Stomach smooth muscle (tissue), 2 donors: Measurements from ENCODE around the gene ZNF446.

Experiments
- H3K27ac ChIP-seq: one replicate; pipeline ENCODE4 v1.7.0; 2013; ENCODE audit warnings: mild to moderate bottlenecking, low read length, inconsistent platforms
- H3K27me3 ChIP-seq, 2 donors: one replicate each; pipeline ENCODE4 v1.7.0; 2013; ENCODE audit warnings: low read length in 2 of 2; ENCODE audit not compliant: insufficient read depth in 2 of 2, control insufficient read depth in 1 of 2
- H3K36me3 ChIP-seq, 2 donors: one replicate each; pipeline ENCODE4 v1.7.0; 2013; ENCODE audit warnings: low read length in 2 of 2; ENCODE audit not compliant: control insufficient read depth in 2 of 2, insufficient read depth in 2 of 2
- H3K4me1 ChIP-seq: one replicate; pipeline ENCODE4 v1.7.0; 2013; ENCODE audit warnings: low read length; ENCODE audit not compliant: control insufficient read depth, insufficient read depth
- H3K4me3 ChIP-seq, 2 donors: one replicate each; pipeline ENCODE4 v1.7.0; 2013; ENCODE audit warnings: low read length in 2 of 2
- H3K9ac ChIP-seq, 2 donors: one replicate each; pipeline ENCODE4 v1.7.0; 2013; ENCODE audit warnings: low read length in 2 of 2, mild to moderate bottlenecking in 1 of 2
- H3K9me3 ChIP-seq, 2 donors: one replicate each; pipeline ENCODE4 v1.7.0; 2013; ENCODE audit warnings: low read length in 2 of 2; ENCODE audit not compliant: control insufficient read depth in 2 of 2
- donor health status: healthy.
- donor health status: Pancreatic carcinoma.

Gene ZNF446

DNA sequence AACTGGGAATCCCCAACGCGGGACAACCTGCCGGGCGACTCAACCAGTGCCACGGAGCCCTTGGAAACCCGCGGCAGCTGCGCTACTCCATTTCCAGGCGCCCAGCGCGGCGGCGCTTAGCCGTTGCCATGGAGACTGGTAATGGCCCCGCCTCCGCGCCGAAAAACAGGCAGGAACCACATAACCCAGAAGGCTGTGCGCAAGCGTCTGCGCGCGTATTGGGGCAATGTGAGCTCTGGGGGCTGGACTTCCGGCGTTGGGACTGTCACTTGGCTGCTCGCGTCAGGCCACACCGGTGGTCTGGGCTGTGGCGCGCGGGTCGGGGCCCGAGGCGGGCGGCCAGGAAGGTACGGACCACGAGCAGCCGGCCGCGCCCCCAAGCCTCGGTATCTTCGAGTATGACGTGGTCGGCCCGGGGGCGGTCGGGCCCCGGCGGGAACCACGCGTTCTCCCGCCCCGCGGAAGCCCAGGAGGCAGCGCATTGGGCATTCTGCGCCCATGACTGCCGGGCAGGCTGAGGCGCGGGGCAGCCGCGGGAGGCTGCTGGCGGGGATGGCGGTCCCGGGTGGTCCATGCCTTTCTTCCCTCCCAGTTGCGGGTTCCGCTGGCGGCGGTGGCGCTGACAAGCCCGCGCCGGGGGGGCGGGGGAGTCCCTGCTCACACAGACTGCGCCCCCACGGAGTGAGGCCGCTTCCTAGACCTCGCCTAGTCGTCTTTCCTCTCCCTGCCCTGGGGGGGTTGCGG is 24.6 kb upstream of the ZNF446 start, which contains the start of gene ZNF324B:
TSS of gene ZNF324B (plus strand) at position 265 of the 744 bp plus-strand sequence. CDS start 2,080 bp downstream, outside the sequence.
- peaks cover 3 to 12% of the 10 kb centered on the region in 2 donors for H3K36me3 ChIP-seq
- peaks cover 6% of the 10 kb centered on the region for H3K4me1 ChIP-seq
- peak within 1 kb of the TSS; percentile 64 to 77 for H3K9ac ChIP-seq
- no peaks in the 10 kb centered on the region for H3K27me3 ChIP-seq
- peak within 1 kb of the TSS; percentile 66 to 87 for H3K4me3 ChIP-seq
- H3K9me3 ChIP-seq = no peaks in the 10 kb centered on the region
- H3K27ac ChIP-seq = no peak within 1 kb of the TSS

DNA sequence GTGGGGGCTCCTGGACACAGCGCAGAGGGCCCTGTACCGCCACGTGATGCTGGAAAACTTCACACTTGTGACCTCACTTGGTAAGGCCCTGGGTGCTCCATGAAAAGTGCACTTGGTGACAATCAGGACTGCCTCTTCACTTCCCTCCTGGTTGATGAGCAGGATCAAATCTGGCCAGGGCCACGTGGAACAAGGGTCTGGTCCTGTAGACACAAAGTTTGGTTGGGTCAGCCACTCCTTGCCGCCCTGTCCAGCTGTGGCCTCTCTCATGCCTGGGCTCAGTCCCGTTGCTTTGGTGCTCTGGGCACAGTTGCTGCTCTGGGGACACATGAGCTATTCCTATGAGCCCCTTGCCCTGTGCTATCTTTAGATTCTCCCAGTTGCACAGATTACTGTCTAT is 22.4 kb upstream of the ZNF446 start:
- H3K27ac ChIP-seq = no peak overlapping the region
- H3K27me3 ChIP-seq = no peaks in the 10 kb centered on the region
- peaks cover 6% of the 10 kb centered on the region for H3K4me1 ChIP-seq
- no peaks in the 10 kb centered on the region for H3K9me3 ChIP-seq
- H3K36me3 ChIP-seq = peaks cover 4 to 19% of the 10 kb centered on the region in 2 donors
- H3K9ac ChIP-seq = no peak overlapping the region
- no peak overlapping the region for H3K4me3 ChIP-seq

DNA sequence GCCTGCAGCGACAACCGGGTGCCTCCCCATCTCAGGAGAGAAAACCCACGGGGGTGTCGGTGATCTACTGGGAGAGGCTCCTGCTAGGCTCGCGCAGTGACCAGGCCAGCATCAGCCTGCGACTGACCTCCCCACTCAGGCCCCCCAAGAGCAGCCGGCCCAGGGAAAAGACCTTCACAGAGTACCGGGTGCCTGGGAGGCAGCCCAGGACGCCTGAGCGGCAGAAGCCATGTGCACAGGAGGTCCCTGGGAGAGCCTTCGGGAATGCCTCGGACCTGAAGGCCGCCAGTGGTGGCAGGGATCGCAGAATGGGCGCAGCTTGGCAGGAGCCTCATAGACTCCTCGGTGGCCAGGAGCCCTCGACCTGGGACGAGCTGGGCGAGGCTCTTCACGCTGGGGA is 20.8 kb upstream of the ZNF446 start:
- H3K27me3 ChIP-seq = no peaks in the 10 kb centered on the region
- no peak overlapping the region for H3K9ac ChIP-seq
- H3K4me3 ChIP-seq = no peak overlapping the region
- H3K27ac ChIP-seq = no peak overlapping the region
- no peaks in the 10 kb centered on the region for H3K9me3 ChIP-seq
- H3K4me1 ChIP-seq = peaks cover 6% of the 10 kb centered on the region
- peaks cover 4 to 19% of the 10 kb centered on the region in 2 donors for H3K36me3 ChIP-seq

DNA sequence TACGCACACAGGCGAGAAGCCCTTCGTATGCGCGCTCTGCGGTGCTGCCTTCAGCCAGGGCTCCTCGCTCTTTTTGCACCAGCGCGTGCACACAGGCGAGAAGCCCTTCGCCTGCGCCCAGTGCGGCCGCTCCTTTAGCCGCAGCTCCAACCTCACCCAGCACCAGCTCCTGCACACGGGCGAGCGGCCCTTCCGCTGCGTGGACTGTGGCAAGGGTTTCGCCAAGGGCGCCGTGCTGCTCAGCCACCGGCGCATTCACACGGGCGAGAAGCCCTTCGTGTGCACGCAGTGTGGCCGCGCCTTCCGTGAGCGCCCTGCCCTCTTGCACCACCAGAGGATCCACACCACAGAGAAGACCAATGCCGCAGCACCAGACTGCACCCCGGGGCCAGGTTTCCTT is 20.0 kb upstream of the ZNF446 start:
- Histone ChIP-seq H3K36me3 (peaks cover 4 to 19% of the 10 kb centered on the region in 2 donors), H3K4me1 (peaks cover 2% of the 10 kb centered on the region), H3K9ac (no peak overlapping the region), H3K27me3 (no peaks in the 10 kb centered on the region), H3K27ac (no peak overlapping the region), H3K9me3 (no peaks in the 10 kb centered on the region), H3K4me3 (no peak overlapping the region)

DNA sequence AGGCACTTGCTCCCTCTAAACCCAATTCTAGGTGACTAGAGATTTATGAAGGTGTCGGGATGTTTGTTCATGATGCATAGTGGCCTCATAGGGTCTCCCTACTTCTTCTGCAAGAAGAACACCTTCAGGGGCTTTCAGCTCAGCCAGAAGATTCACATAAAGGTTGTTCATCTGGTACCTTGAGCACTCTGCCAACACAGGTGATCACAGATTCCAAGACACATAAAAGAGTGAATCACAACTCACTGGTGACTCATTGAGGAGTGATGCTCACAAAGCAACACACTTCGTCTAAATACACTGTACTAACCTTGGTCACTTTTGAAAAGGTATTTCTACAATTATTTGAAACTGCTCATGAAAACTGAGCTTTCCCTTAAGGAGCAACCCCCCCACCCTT is 16.1 kb upstream of the ZNF446 start:
- H3K27ac ChIP-seq = no peak overlapping the region

DNA sequence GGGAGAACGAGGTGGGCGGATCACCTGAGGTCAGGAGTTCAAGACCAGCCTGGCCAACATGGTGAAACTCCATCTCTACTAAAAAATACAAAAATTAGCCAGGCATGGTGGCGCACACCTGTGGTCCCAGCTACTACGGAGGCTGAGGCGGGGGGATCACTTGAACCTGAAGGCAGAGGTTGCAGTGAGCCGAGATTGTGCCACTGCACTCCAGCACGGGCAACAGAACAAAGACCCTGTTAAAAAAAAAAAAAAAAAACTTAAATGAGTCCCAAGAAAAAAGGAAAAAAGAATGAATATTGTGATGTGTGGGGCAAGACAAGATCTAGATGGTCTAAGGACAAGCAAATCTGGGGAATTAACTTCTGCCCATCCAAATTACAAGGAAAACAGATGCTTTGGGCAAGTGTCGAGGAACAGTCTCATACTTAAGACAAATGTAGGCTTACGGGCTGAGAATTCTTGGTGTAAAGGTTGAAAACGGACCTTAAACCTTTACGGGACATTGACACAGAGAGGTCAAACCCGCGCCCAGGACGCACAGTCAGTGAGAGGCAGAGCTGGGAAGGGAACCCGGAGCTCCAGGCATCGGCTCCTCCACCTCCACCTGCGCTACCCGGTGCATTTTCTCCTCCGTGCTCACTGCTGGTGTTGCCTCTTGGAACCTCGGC is 9.9 kb upstream of the ZNF446 start:
- Histone ChIP-seq H3K9me3 (no peaks in the 10 kb centered on the region), H3K27me3 (no peaks in the 10 kb centered on the region), H3K36me3 (peaks cover 9 to 11% of the 10 kb centered on the region in 2 donors), H3K4me3 (peak overlapping the region; percentile 86 to 88), H3K27ac (peak overlapping the region; percentile 41), H3K9ac (peak overlapping the region; percentile 51 to 60), H3K4me1 (peaks cover 12% of the 10 kb centered on the region)

More for the DNA sequence above, 16.1 kb upstream of the ZNF446 start:
- H3K27me3 ChIP-seq = no peaks in the 10 kb centered on the region
- peaks cover 4 to 13% of the 10 kb centered on the region in 2 donors for H3K36me3 ChIP-seq
- no peak overlapping the region for H3K9ac ChIP-seq
- H3K4me3 ChIP-seq = no peak overlapping the region
- no peaks in the 10 kb centered on the region for H3K9me3 ChIP-seq
- H3K4me1 ChIP-seq = no peaks in the 10 kb centered on the region

DNA sequence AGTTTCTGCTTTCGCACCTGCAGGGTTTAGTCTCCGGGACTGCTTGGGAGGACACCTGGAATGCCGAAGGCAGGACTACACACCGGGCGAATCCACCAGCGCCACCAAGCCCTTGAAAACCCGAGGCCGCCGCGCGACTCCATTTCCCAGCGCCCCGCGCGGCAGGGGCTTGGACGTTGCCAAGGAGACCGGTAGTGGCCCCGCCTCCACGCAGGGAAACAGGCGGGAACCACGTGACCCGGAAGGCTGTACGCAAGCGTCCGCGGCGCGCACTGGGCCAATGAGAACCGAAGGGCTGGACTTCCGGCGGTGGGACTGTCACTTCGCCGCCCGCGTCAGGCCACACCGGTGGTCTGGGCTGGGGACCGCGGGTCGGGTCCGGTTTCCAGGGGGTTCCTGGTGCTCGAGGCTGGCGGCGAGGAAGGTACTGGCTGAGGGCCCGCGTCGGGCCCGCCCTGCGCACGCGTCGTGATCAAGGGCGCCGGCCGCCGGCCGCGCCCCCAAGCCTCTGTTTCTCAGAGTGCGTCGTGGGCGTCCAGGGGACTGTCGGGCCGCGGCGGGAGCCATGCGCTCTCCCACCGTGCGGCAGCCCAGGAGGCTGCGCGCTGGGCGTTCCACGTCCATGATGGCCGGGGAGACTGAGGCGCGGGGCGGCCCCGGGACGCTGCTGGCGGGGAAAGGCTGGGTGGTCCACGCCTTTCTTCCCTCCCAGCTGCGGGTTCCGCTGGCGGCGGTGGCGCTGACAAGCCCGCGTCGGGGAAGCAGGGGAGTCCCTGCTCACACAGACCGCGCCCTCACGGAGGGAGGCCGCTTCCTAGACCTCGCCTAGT is 9.2 kb upstream of the ZNF446 start, which contains the start of gene ZNF324:
TSS of gene ZNF324 (plus strand) at position 321 of the 830 bp plus-strand sequence. CDS start 2,106 bp downstream, outside the sequence.
- peak within 1 kb of the TSS; percentile 41 for H3K27ac ChIP-seq
- peak within 1 kb of the TSS; percentile 86 to 88 for H3K4me3 ChIP-seq
- H3K9ac ChIP-seq = peak within 1 kb of the TSS; percentile 78 to 83
- peaks cover 9 to 12% of the 10 kb centered on the region in 2 donors for H3K36me3 ChIP-seq
- no peaks in the 10 kb centered on the region for H3K27me3 ChIP-seq
- peaks cover 12% of the 10 kb centered on the region for H3K4me1 ChIP-seq
- H3K9me3 ChIP-seq = no peaks in the 10 kb centered on the region

DNA sequence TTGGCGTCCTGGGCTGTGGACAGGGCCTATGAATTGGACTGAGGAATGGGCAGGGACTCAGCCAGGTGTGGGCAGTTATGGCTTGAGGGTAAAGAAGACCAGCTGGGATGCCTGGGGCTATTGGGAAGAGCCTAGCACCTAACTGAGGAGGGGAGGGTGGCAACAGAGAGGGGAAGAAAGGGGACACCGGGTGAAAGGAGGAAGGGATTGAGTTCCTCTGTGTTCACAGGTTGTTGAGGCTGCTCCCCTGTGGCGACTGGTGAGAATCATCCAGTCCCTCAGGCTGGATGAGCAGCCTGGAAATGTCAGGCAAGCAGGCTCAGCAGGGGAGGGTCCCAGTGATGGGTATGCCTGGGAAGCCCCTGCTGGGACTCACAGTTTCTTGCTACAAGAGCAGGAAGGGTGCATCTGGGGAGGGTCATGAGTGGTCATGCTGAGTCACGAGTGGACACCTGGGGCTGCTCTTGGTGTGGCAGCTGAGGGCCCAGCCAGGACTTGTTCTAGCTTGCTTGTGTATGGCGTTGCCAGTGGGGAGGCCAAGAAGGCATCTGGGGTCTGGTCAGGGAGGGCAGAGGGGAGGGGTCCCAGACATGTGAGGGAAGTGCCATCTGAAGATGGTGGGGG is 7.8 kb upstream of the ZNF446 start:
- no peaks in the 10 kb centered on the region for H3K9me3 ChIP-seq
- H3K27me3 ChIP-seq = no peaks in the 10 kb centered on the region
- H3K36me3 ChIP-seq = peaks cover 9 to 22% of the 10 kb centered on the region in 2 donors
- H3K4me1 ChIP-seq = peaks cover 12% of the 10 kb centered on the region
- no peak overlapping the region for H3K27ac ChIP-seq
- H3K4me3 ChIP-seq = peak overlapping the region; percentile 29 to 70
- peak overlapping the region in 1 of 2 donors; percentile 51 for H3K9ac ChIP-seq

DNA sequence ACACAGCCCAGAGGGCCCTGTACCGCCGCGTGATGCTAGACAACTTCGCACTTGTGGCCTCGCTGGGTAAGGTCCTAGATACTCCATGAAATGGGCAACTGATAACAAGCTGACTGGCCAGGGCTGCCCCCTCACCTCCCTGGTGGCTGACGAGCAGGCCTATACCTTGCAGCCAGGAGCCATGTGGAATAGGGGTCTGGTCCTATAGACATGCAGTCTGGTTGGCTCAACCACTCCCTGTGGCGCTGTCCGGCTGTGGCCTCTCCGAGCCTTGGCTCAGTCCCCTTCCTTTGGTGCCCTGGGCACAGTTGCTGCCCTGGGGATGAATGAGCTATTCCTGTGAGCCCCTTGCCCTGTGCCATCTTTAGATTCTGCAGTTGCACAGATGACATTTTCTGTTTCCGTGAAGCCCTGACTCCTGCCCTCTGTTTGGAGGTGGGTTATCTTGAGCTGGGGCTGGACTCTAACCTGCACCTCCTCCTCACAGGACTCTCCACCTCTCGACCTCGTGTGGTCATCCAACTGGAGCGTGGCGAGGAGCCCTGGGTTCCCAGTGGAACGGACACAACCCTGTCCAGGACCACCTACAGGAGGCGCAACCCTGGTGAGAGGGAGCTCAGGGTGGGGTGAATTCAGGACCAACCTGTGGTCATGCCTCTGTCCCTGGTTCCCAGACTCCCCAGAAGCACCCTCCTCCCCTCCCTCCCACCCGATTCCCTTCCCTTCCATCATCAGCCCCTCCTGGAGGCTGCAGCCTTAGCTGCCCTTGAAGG is 6.7 kb upstream of the ZNF446 start:
- peaks cover 9 to 24% of the 10 kb centered on the region in 2 donors for H3K36me3 ChIP-seq
- H3K9ac ChIP-seq = no peak overlapping the region
- H3K9me3 ChIP-seq = no peaks in the 10 kb centered on the region
- no peak overlapping the region for H3K4me3 ChIP-seq
- peaks cover 12% of the 10 kb centered on the region for H3K4me1 ChIP-seq
- no peaks in the 10 kb centered on the region for H3K27me3 ChIP-seq
- H3K27ac ChIP-seq = no peak overlapping the region
